Adrenal gland (tissue), 12 donors: ENCODE results near the gene SUPT6H. TPM values are rescaled to one million over a fixed set of nuclear protein-coding genes. Genes with fewer than 3 reads are reported as not detected.

ENCODE experiments used
- DNase-seq, 7 donors: peaks; one replicate each; pipeline ENCODE4 v3.0.0-alpha.2; 2019 to 2020
- H3K27ac ChIP-seq, 5 donors: fragments of 200-600 bp; sonication (generic) in 4 of 5; 1 replicate in 3 of 5; 2 replicates in 2 of 5; pipeline versions ENCODE4 v1.5.1 to v1.8.0; 2016 to 2020; ENCODE audit warnings: mild to moderate bottlenecking in 1 of 5
- H3K27me3 ChIP-seq: fragments of 200-600 bp; 2 replicates; pipeline ENCODE4 v1.8.0; 2021
- H3K36me3 ChIP-seq, 2 donors: fragments of 200-600 bp; replicated peaks in 1 of 2; 1 replicate in 1 of 2; 2 replicates in 1 of 2; pipeline versions ENCODE4 v1.5.1 to v1.8.0; 2018 to 2022
- H3K4me1 ChIP-seq, 2 donors: fragments of 200-600 bp; replicated peaks in 1 of 2; 1 replicate in 1 of 2; 2 replicates in 1 of 2; pipeline versions ENCODE4 v1.5.1 to v1.8.0; 2018 to 2021
- H3K4me3 ChIP-seq, 4 donors: fragments of 200-600 bp; sonication (generic) in 3 of 4; one replicate each; pipeline ENCODE4 v1.5.1; 2016 to 2018
- H3K9me3 ChIP-seq, 3 donors: fragments of 200-600 bp; sonication (generic) in 1 of 3; replicated peaks in 1 of 3; 1 replicate in 2 of 3; 2 replicates in 1 of 3; pipeline versions ENCODE4 v1.5.1 to v1.8.0; 2016 to 2021
- CTCF ChIP-seq, 6 experiments: fragments of 450-650 bp in 4 of 6; fragments of 200-600 bp in 2 of 6; sonication (generic) in 1 of 6; IDR thresholded peaks; 1 replicate in 5 of 6; 2 replicates in 1 of 6; pipeline versions ENCODE4 v1.5.1 to v1.8.0; 2016 to 2021; ENCODE audit warnings: antibody characterized with exemption in 6 of 6, mild to moderate bottlenecking in 2 of 6, moderate library complexity in 1 of 6
- POLR2A ChIP-seq, 2 donors: fragments of 450-650 bp; IDR thresholded peaks; one replicate each; pipeline ENCODE4 v1.6.1; 2017; ENCODE audit warnings: antibody characterized with exemption in 2 of 2, mild to moderate bottlenecking in 2 of 2, moderate library complexity in 1 of 2
- WGBS, 4 donors: extraction: QIAGEN DNeasy Blood & Tissue Kit in 2 of 4; methylation state at CpG; one replicate each; pipeline versions ENCODE4 v1.1.5 to v1.1.7; 2013 to 2017; 5-methylcytosine and 5-hydroxymethylcytosine counted together
- intact Hi-C, 2 donors: fragments of 100-400 bp; cut with DNase I; formaldehyde crosslinking; loops; one replicate each; pipeline versions ENCODE4 v1.14.1 to v1.15.0; 2022 to 2023
- polyA plus RNA-seq, 3 donors: library from polyadenylated mRNA; stranded (reverse); fragments of 200-250 nt in 2 of 3; fragments of 350-450 nt in 1 of 3; fragmentation: Illumina TruSeq in 1 of 3; extraction: RNeasy Lipid Tissue Mini Kit (QIAGEN cat#74804) in 1 of 3; gene quantifications; one replicate each; pipeline ENCODE4 v1.2.3, GENCODE V29; 2013 to 2014
- total RNA-seq, 9 donors: library from RNA; depleted of rRNA in 4 of 9; stranded (reverse); fragments of >200 nt in 4 of 9; fragments of 120-200 nt in 1 of 9; fragmentation: NEBNext Ultra II Directional in 1 of 9; extraction: Animal tissue kit (Norgen Biotek cat#: 25700) in 1 of 9; gene quantifications; one replicate each; pipeline versions ENCODE4 v1.1.0 to v1.2.4, GENCODE V29; 2013 to 2023
- donor health status: healthy with polysubstance abuse.
- donor health status: Bipolar disorder and iron deficiency.
- donor health status: DM: yes; HTN: yes; CAD: no.
- donor health status: DM: no; HTN: no; CAD: no.
- donor health status: DM: no; HTN: no; CAD: no.
- donor health status: DM: yes; HTN: yes; CAD: no.

Gene SUPT6H
- total and polyA plus RNA-seq, 12 donors: 48.1 to 125 (median 71.4) TPM

GRCh38 chr17:28689011-28689410 lies 27.0 kb downstream of the SUPT6H start:
- H3K36me3 ChIP-seq: peaks cover 0 to 100% of the 10 kb centered on the region in 2 donors
- intact Hi-C loops: loop anchor here in 1 of 2 donors (10.0 kb wide), 1 partner anchor 54 kb away; no protein-coding TSS in a partner anchor
- 75 to 87% (median 83%) methylated on average over 3 of the region's 3 CpGs for WGBS, 4 donors

GRCh38 chr17:28693869-28694268 lies 31.9 kb downstream of the SUPT6H start:
- Histone ChIP-seq H3K9me3 (no peaks in the 10 kb centered on the region), H3K36me3 (peaks cover 0 to 100% of the 10 kb centered on the region in 2 donors), H3K27me3 (no peaks in the 10 kb centered on the region), H3K27ac (no peak overlapping the region), H3K4me3 (no peak overlapping the region), H3K4me1 (no peaks in the 10 kb centered on the region)
- DNase-seq: no peak
- TF ChIP-seq POLR2A (IDR thresholded peaks at IDR 0.05) (no peak), CTCF (IDR thresholded peaks at IDR 0.05) (no peak)
- intact Hi-C loops: no loop called here
- 75 to 100% (median 88%) methylated on average over 1 of the region's 1 CpG for WGBS, 4 donors

More at GRCh38 chr17:28689011-28689410, 27.0 kb downstream of the SUPT6H start:
- no peaks in the 10 kb centered on the region for H3K27me3 ChIP-seq
- DNase-seq: no peak
- H3K9me3 ChIP-seq: no peaks in the 10 kb centered on the region
- no peak overlapping the region for H3K4me3 ChIP-seq
- no peak overlapping the region for H3K27ac ChIP-seq
- no peak for TF ChIP-seq CTCF (IDR thresholded peaks at IDR 0.05)
- no peak for TF ChIP-seq POLR2A (IDR thresholded peaks at IDR 0.05)
- peaks cover 3 to 8% of the 10 kb centered on the region in 2 donors for H3K4me1 ChIP-seq

- no peak for DNase-seq
- no peak overlapping the region for H3K4me3 ChIP-seq
- 85 to 92% (median 88%) methylated on average over 6 of the region's 6 CpGs for WGBS, 4 donors
- H3K4me1 ChIP-seq: no peaks in the 10 kb centered on the region
- intact Hi-C loops: no loop called here
- H3K9me3 ChIP-seq: no peaks in the 10 kb centered on the region
- H3K36me3 ChIP-seq: peaks cover 0 to 100% of the 10 kb centered on the region in 2 donors
- H3K27ac ChIP-seq: no peak overlapping the region
- no peaks in the 10 kb centered on the region for H3K27me3 ChIP-seq
- TF ChIP-seq POLR2A (IDR thresholded peaks at IDR 0.05) (no peak), CTCF (IDR thresholded peaks at IDR 0.05) (no peak)
Observed at GRCh38 chr17:28698253-28698941, 36.4 kb downstream of the SUPT6H start.

- TF ChIP-seq CTCF (IDR thresholded peaks at IDR 0.05) (no peak), POLR2A (IDR thresholded peaks at IDR 0.05) (no peak)
- Histone ChIP-seq H3K27ac (no peak overlapping the region), H3K4me3 (no peak overlapping the region), H3K9me3 (no peaks in the 10 kb centered on the region), H3K27me3 (no peaks in the 10 kb centered on the region), H3K36me3 (peaks cover 0 to 82% of the 10 kb centered on the region in 2 donors), H3K4me1 (no peaks in the 10 kb centered on the region)
- 65 to 100% (median 81%) methylated on average over 1 to 8 of the region's 8 CpGs for WGBS, 4 donors
- intact Hi-C loops: loop anchor here in 1 of 2 donors (10.0 kb wide), 1 partner anchor 45 kb away; no protein-coding TSS in a partner anchor
- DNase-seq: no peak
Observed at GRCh38 chr17:28700278-28700677, 38.3 kb downstream of the SUPT6H start.
